OCI-LY7 (cell line): Measurements from ENCODE around the gene ZNF469. TPM values are rescaled to one million over a fixed set of nuclear protein-coding genes. Genes with fewer than 3 reads are reported as not detected.

ENCODE experiments used
- BruUV-seq: library from RNA; stranded (reverse); fragments of 400-500 nt; replicated peaks from 2 replicates; lab custom pipeline; 2021; lab: Mats Ljungman, UMichigan
- CTCF ChIA-PET: fragments of 300-600 bp; sonication (Branson Sonifier 250); formaldehyde crosslinking; loops from one replicate; lab custom pipeline; 2022; ENCODE audit warnings: antibody characterized with exemption; ENCODE audit not compliant: unreplicated experiment; lab: Charles Lee
- POLR2A ChIA-PET: fragments of 300-600 bp; sonication (Branson Sonifier 250); formaldehyde crosslinking; loops from one replicate; lab custom pipeline; 2022; ENCODE audit warnings: antibody characterized with exemption; lab: Charles Lee
- DNase-seq: peaks from one replicate; pipeline ENCODE4 v3.0.0-alpha.2; 2015; ENCODE audit warnings: low spot score
- H2AFZ ChIP-seq: fragments of 200-600 bp; sonication (generic), shearing (Covaris generic); 2 replicates; pipeline ENCODE4 v1.6.1; 2014; ENCODE audit warnings: mild to moderate bottlenecking, antibody characterized with exemption, low read length, moderate library complexity
- H3K27ac ChIP-seq: fragments of 200-600 bp; sonication (generic); 2 replicates; pipeline ENCODE4 v1.5.1; 2014; ENCODE audit warnings: mixed run types, low read depth, mild to moderate bottlenecking, moderate library complexity, low read length, inconsistent platforms; ENCODE audit not compliant: poor library complexity, severe bottlenecking
- H3K36me3 ChIP-seq: fragments of 200-600 bp; sonication (generic); 2 replicates; pipeline ENCODE4 v1.6.1; 2014; ENCODE audit warnings: mild to moderate bottlenecking, antibody characterized with exemption, low read length, moderate library complexity, mixed read lengths; ENCODE audit not compliant: insufficient read depth
- H3K4me1 ChIP-seq: fragments of 200-600 bp; sonication (generic); 2 replicates; pipeline ENCODE4 v1.5.1; 2014; ENCODE audit warnings: mild to moderate bottlenecking, low read length; ENCODE audit not compliant: insufficient read depth, poor library complexity, severe bottlenecking
- H3K4me2 ChIP-seq: fragments of 200-600 bp; sonication (generic); 2 replicates; pipeline ENCODE4 v1.6.1; 2014; ENCODE audit warnings: mild to moderate bottlenecking, low read length
- H3K4me3 ChIP-seq: fragments of 200-600 bp; sonication (generic); 2 replicates; pipeline ENCODE4 v1.5.1; 2014; ENCODE audit warnings: mild to moderate bottlenecking, low read depth, low read length; ENCODE audit not compliant: poor library complexity, severe bottlenecking
- H3K79me2 ChIP-seq: fragments of 200-600 bp; sonication (generic); 2 replicates; pipeline ENCODE4 v1.6.1; 2016; ENCODE audit warnings: low read depth, mild to moderate bottlenecking, low read length, moderate library complexity, mixed read lengths; ENCODE audit not compliant: insufficient read depth
- H3K9me2 ChIP-seq: fragments of 200-600 bp; sonication (generic); 2 replicates; pipeline ENCODE4 v1.6.1; 2016; ENCODE audit warnings: mild to moderate bottlenecking, low read length, mixed read lengths; ENCODE audit not compliant: insufficient read depth
- H3K9me3 ChIP-seq: fragments of 200-600 bp; sonication (generic); 2 replicates; pipeline ENCODE4 v1.6.1; 2014; ENCODE audit warnings: mild to moderate bottlenecking, mixed run types, low read length, mixed read lengths
- H4K20me1 ChIP-seq: fragments of 200-600 bp; sonication (generic); 2 replicates; pipeline ENCODE4 v1.6.1; 2014; ENCODE audit warnings: mild to moderate bottlenecking, antibody characterized with exemption, low read length, moderate library complexity, mixed read lengths; ENCODE audit not compliant: insufficient read depth
- EZH2phosphoT487 ChIP-seq: fragments of 200-600 bp; sonication (generic); IDR thresholded peaks from 2 replicates; pipeline ENCODE4 v1.6.1; 2018; ENCODE audit warnings: low read depth, borderline replicate concordance, mild to moderate bottlenecking, mixed run types, antibody characterized with exemption, low read length, moderate library complexity, mixed read lengths
- intact Hi-C: fragments of 100-400 bp; cut with micrococcal nuclease; formaldehyde crosslinking; loops from one replicate; pipeline ENCODE4 v1.10.0; 2022; ENCODE audit not compliant: unreplicated experiment
- total RNA-seq, 2 experiments: library from RNA; depleted of rRNA in 1 of 2; stranded (reverse); fragments of >200 nt in 1 of 2; shearing (Covaris generic) in 1 of 2; gene quantifications; 2 replicates each; pipeline ENCODE4 v1.2.3, GENCODE V29; 2014 to 2022
- TF ChIP-seq, protein P1 (sequence below): fragments of 200-600 bp; sonication (generic); conservative IDR thresholded peaks from 2 replicates; pipeline ENCODE4 v1.5.1; 2014; ENCODE audit warnings: mild to moderate bottlenecking, antibody characterized with exemption, low read length, moderate library complexity, mixed read lengths

The ZNF469 gene
- total RNA-seq, 2 experiments from 2014 or later, result under 0.01 TPM; not detected in 1

DNA sequence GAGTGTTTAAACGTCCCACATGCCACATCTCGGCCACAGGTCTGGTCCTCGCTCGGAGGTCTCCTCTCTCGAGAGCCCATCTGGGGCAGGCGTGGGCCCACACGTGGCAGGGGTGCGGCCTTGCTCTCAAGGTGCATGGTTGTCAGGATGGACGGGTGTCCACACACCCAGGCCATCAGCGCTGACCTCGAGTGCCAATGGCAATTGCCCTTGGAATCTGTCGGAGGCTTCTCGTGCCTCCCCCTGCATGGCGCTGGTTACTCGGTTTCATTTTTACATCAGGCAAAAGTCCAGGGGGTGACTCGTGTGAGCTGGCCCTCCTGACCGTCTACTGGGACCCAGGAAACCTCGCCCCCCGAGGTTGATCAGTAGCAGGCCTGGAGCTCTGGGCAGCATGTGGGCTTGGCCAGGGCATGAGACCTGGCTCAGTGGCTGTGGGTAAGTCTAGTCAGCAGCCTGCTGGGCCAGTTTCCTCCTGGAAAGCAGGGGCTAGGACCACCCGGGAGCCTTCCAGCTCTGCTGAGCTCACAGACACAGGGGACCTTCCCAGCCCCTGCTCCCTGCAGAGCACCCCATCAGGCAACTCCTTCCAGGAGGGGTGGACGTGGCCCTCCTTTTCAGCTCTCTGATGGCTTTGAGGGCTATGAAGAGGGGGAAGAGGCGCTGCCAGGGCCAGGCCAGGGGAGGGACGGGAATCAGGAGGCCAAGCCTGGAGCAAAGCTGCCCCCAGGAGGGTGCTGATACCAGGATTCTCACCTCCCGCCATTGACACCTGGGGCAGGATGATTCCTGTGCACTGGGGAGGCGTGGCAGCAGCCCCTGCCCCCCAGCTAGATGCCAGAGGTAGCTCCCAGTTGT is 3.7 kb upstream of the ZNF469 start:
- ChIA-PET CTCF (no interaction called here), POLR2A (no interaction called here)
- H3K9me3 ChIP-seq, result no peaks in the 10 kb centered on the region
- no peaks in the 10 kb centered on the region for H3K36me3 ChIP-seq
- no peak overlapping the region for H3K4me3 ChIP-seq
- no peak overlapping the region for H2AFZ ChIP-seq
- H4K20me1 ChIP-seq, result no peaks in the 10 kb centered on the region
- no peaks in the 10 kb centered on the region for H3K4me1 ChIP-seq
- no peak overlapping the region for H3K27ac ChIP-seq
- H3K79me2 ChIP-seq, result no peaks in the 10 kb centered on the region
- H3K4me2 ChIP-seq, result no peak overlapping the region
- intact Hi-C loops, result no loop called here
- H3K9me2 ChIP-seq, result no peaks in the 10 kb centered on the region
- no peak for TF ChIP-seq EZH2phosphoT487
- TF ChIP-seq, protein P1, sequence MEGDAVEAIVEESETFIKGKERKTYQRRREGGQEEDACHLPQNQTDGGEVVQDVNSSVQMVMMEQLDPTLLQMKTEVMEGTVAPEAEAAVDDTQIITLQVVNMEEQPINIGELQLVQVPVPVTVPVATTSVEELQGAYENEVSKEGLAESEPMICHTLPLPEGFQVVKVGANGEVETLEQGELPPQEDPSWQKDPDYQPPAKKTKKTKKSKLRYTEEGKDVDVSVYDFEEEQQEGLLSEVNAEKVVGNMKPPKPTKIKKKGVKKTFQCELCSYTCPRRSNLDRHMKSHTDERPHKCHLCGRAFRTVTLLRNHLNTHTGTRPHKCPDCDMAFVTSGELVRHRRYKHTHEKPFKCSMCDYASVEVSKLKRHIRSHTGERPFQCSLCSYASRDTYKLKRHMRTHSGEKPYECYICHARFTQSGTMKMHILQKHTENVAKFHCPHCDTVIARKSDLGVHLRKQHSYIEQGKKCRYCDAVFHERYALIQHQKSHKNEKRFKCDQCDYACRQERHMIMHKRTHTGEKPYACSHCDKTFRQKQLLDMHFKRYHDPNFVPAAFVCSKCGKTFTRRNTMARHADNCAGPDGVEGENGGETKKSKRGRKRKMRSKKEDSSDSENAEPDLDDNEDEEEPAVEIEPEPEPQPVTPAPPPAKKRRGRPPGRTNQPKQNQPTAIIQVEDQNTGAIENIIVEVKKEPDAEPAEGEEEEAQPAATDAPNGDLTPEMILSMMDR, result no peak
- no TSS peak for BruUV-seq
- no peak for DNase-seq

DNA sequence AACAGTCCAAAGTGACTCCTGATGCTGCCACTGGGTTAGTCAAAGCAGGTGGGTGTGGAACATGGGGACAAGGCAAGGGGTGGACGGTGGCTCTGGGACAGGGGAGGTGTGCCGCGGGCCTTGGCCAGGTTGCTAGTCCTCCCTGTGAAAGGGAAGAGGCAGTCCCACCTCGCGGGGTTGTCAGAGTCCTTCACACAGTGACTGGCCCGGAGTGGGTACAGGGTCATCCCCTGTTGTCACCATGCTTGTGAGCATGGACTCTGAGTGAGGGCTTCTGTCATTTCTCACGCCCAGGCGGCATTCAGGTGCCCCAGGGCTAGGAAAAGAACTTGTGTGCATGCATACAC is 3.1 kb upstream of the ZNF469 start:
- Histone ChIP-seq H3K79me2 (no peaks in the 10 kb centered on the region), H3K36me3 (no peaks in the 10 kb centered on the region), H3K9me3 (no peaks in the 10 kb centered on the region), H3K9me2 (no peaks in the 10 kb centered on the region), H4K20me1 (no peaks in the 10 kb centered on the region), H2AFZ (no peak overlapping the region), H3K27ac (no peak overlapping the region), H3K4me3 (no peak overlapping the region), H3K4me2 (no peak overlapping the region), H3K4me1 (no peaks in the 10 kb centered on the region)
- TF ChIP-seq, protein P1, result no peak
- TF ChIP-seq EZH2phosphoT487, result no peak
- CTCF ChIA-PET, result no interaction called here
- POLR2A ChIA-PET, result no interaction called here
- intact Hi-C loops, result no loop called here
- no TSS peak for BruUV-seq
- no peak for DNase-seq

DNA sequence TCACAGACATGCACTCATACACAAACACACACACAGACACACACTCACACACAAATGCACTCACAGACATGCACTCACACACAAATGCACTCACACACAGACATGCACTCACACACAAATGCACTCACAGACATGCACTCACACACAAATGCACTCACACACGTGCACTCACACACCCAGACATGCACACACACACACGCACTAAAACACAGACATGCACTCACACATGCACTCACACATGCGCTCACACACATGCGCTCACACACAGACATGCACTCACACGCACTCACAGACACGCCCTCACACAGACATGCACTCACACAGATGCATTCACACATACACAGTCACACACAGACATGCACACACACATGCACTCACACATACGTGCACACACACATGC is 2.7 kb upstream of the ZNF469 start:
- Histone ChIP-seq H3K9me2 (no peaks in the 10 kb centered on the region), H3K9me3 (no peaks in the 10 kb centered on the region), H3K4me1 (no peaks in the 10 kb centered on the region), H4K20me1 (no peaks in the 10 kb centered on the region), H3K27ac (no peak overlapping the region), H3K79me2 (no peaks in the 10 kb centered on the region), H2AFZ (no peak overlapping the region), H3K4me3 (no peak overlapping the region), H3K4me2 (no peak overlapping the region), H3K36me3 (no peaks in the 10 kb centered on the region)
- intact Hi-C loops, result no loop called here
- no peak for DNase-seq
- POLR2A ChIA-PET, result no interaction called here
- TF ChIP-seq EZH2phosphoT487, result no peak
- TF ChIP-seq, protein P1, result no peak
- CTCF ChIA-PET, result no interaction called here
- BruUV-seq, result no TSS peak
